K562 (cell line): ENCODE results near the gene IGIP. TPM values are rescaled to one million over a fixed set of nuclear protein-coding genes. Genes with fewer than 3 reads are reported as not detected.

Experiments used
- C11orf30 ChIP-seq: fragments of 450-650 bp; IDR thresholded peaks from 2 replicates; pipeline ENCODE4 v1.6.1; 2016; ENCODE audit warnings: low read depth, mild to moderate bottlenecking
- CREBBP ChIP-seq: IDR thresholded peaks from one replicate; pipeline ENCODE4 v1.6.1; 2012; ENCODE audit warnings: low read depth, mild to moderate bottlenecking, control low read depth, inconsistent platforms, low read length
- GATAD2B ChIP-seq: fragments of 450-650 bp; IDR thresholded peaks from 2 replicates; pipeline ENCODE4 v1.6.1; 2017; ENCODE audit warnings: mild to moderate bottlenecking, borderline replicate concordance
- IFI16 ChIP-seq: fragments of 250-450 bp; sonication (Bioruptor Pico); IDR thresholded peaks from 2 replicates; pipeline ENCODE4 v2.1.2; 2022; ENCODE audit warnings: mild to moderate bottlenecking, inconsistent platforms
- MAFG ChIP-seq: fragments of 450-650 bp; conservative IDR thresholded peaks from 2 replicates; pipeline ENCODE4 v1.6.1; 2016; ENCODE audit warnings: missing genetic modification characterization, missing compliant biosample characterization
- NFE2 ChIP-seq: IDR thresholded peaks from 2 replicates; pipeline ENCODE4 v1.6.1; 2014; ENCODE audit warnings: antibody characterized with exemption, low read depth
- SNIP1 ChIP-seq: fragments of 450-650 bp; IDR thresholded peaks from 2 replicates; pipeline ENCODE4 v1.7.1; 2017; ENCODE audit warnings: low read depth, mild to moderate bottlenecking
- TGIF2 ChIP-seq: sonication (generic); formaldehyde crosslinking; IDR thresholded peaks from 2 replicates; pipeline ENCODE4 v1.8.1; 2022; ENCODE audit warnings: mild to moderate bottlenecking, missing genetic modification reagents, moderate library complexity
- ZNF324 ChIP-seq: fragments of 250-450 bp; sonication (Bioruptor Pico); IDR thresholded peaks from 2 replicates; pipeline ENCODE4 v1.4.0; 2020; ENCODE audit warnings: mild to moderate bottlenecking
- ZNF766 ChIP-seq: fragments of 200-800 bp; sonication (Bioruptor generic); conservative IDR thresholded peaks from 2 replicates; pipeline ENCODE4 v1.6.1; 2016; ENCODE audit warnings: missing genetic modification characterization, missing compliant biosample characterization
- polyA plus RNA-seq, 8 experiments: library from polyadenylated mRNA; depleted of rRNA in 4 of 8; stranded (reverse) in 5 of 8; unstranded in 3 of 8; fragments of >200 nt; fragmentation: Nextera tagmentation in 2 of 8; fragmentation: Illumina TruSeq in 1 of 8; extraction: Ambion mirVana in 2 of 8; extraction: Trizol in 1 of 8; gene quantifications; 2 replicates each; pipeline versions ENCODE4 v1.2.1 to v1.2.3, GENCODE V29; 2011 to 2014; ENCODE audit warnings: inconsistent platforms in 1 of 8, missing spikeins in 1 of 8
- total RNA-seq, 7 experiments: library from RNA; depleted of rRNA in 6 of 7; stranded (reverse); fragments of >200 nt in 6 of 7; fragmentation: Illumina TruSeq in 2 of 7; extraction: Trizol in 2 of 7; gene quantifications; 2 replicates each; pipeline versions ENCODE4 v1.2.1 to v1.2.3, GENCODE V29; 2011 to 2021; ENCODE audit warnings: low replicate concordance in 1 of 7
- TF ChIP-seq, protein P1 (sequence below): fragments of 250-450 bp; sonication (Bioruptor Pico); IDR thresholded peaks from 2 replicates; pipeline ENCODE4 v1.6.1; 2021; ENCODE audit warnings: mild to moderate bottlenecking
- TF ChIP-seq, protein P2 (sequence below): sonication (generic); IDR thresholded peaks from 2 replicates; pipeline ENCODE4 v1.6.1; 2016
- TF ChIP-seq, protein P3 (sequence below): fragments of 250-450 bp; sonication (Bioruptor Pico); IDR thresholded peaks from 2 replicates; pipeline ENCODE4 v1.4.0; 2020; ENCODE audit warnings: mild to moderate bottlenecking, moderate library complexity
- TF ChIP-seq, protein P4 (sequence below): fragments of 250-450 bp; sonication (Bioruptor Pico); IDR thresholded peaks from 2 replicates; pipeline ENCODE4 v1.8.0; 2022; ENCODE audit warnings: moderate library complexity, mild to moderate bottlenecking, inconsistent platforms
- TF ChIP-seq, protein P5 (sequence below), 2 experiments: fragments of 450-650 bp; IDR thresholded peaks; 2 replicates each; pipeline ENCODE4 v1.6.1; 2016; ENCODE audit warnings: mild to moderate bottlenecking in 2 of 2, borderline replicate concordance in 1 of 2, low read depth in 1 of 2, moderate library complexity in 1 of 2

Gene IGIP
- total and polyA plus RNA-seq, 9 of the 15 experiments (the other 6 are each of a cell fraction or from before 2014, with no cell fraction given), result 0.52 to 1.6 (median 1.2) TPM

DNA sequence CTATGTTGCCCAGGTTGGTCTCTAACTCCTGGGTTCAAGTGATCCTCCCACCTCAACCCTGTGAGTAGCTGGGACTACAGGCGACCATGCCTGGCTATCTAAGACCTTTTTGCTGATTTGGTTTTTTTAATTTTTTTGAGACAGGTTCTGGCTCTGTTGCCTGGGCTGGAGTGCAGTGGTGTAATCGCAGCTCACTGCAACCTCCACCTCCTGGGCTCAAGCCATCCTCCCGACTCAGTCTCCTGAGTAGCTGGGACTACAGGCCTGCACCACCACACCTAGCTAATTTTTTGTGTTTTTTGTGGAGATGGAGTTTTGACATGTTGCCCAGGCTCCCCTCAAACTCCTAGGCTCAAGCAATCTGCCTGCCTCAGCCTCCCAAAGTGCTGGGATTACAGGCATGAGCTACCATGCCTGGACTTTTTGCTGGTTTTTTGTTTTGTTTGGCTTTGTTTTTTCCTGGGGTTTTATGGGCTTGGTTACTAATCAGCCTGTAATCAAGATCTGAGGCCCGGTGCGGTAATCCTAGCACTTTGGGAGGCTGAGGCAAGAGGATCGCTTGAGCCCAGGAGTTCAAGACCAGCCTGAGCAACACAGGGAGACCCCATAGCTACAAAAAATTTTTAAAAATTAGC lies 52.9 kb downstream of the IGIP start (continued):
- TF ChIP-seq SNIP1, result no peak
- TF ChIP-seq, protein P1, sequence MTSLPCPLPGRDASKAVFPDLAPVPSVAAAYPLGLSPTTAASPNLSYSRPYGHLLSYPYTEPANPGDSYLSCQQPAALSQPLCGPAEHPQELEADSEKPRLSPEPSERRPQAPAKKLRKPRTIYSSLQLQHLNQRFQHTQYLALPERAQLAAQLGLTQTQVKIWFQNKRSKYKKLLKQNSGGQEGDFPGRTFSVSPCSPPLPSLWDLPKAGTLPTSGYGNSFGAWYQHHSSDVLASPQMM, result no peak
- TF ChIP-seq, protein P2, sequence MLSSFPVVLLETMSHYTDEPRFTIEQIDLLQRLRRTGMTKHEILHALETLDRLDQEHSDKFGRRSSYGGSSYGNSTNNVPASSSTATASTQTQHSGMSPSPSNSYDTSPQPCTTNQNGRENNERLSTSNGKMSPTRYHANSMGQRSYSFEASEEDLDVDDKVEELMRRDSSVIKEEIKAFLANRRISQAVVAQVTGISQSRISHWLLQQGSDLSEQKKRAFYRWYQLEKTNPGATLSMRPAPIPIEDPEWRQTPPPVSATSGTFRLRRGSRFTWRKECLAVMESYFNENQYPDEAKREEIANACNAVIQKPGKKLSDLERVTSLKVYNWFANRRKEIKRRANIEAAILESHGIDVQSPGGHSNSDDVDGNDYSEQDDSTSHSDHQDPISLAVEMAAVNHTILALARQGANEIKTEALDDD, result 0 out of 2 replicates have a peak, but pooled peaks have one; percentile 29
- TF ChIP-seq, protein P3, sequence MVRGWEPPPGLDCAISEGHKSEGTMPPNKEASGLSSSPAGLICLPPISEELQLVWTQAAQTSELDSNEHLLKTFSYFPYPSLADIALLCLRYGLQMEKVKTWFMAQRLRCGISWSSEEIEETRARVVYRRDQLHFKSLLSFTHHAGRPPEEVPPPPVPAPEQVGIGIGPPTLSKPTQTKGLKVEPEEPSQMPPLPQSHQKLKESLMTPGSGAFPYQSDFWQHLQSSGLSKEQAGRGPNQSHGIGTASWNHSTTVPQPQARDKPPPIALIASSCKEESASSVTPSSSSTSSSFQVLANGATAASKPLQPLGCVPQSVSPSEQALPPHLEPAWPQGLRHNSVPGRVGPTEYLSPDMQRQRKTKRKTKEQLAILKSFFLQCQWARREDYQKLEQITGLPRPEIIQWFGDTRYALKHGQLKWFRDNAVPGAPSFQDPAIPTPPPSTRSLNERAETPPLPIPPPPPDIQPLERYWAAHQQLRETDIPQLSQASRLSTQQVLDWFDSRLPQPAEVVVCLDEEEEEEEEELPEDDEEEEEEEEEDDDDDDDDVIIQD, result no peak
- TF ChIP-seq ZNF324 (CRISPR knock-in tag), result no peak
- TF ChIP-seq, protein P4, sequence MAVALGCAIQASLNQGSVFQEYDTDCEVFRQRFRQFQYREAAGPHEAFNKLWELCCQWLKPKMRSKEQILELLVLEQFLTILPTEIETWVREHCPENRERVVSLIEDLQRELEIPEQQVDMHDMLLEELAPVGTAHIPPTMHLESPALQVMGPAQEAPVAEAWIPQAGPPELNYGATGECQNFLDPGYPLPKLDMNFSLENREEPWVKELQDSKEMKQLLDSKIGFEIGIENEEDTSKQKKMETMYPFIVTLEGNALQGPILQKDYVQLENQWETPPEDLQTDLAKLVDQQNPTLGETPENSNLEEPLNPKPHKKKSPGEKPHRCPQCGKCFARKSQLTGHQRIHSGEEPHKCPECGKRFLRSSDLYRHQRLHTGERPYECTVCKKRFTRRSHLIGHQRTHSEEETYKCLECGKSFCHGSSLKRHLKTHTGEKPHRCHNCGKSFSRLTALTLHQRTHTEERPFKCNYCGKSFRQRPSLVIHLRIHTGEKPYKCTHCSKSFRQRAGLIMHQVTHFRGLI (CRISPR knock-in tag), result no peak
- no peak for TF ChIP-seq CREBBP
- TF ChIP-seq C11orf30, result peak; percentile 83
- peak; percentile 55 for TF ChIP-seq MAFG (tag)
- TF ChIP-seq IFI16 (CRISPR knock-in tag), result no peak
- no peak for TF ChIP-seq GATAD2B
- no peak for TF ChIP-seq ZNF766 (CRISPR knock-in tag)
- no peak for TF ChIP-seq NFE2
- no peak for TF ChIP-seq TGIF2
- TF ChIP-seq, protein P5, sequence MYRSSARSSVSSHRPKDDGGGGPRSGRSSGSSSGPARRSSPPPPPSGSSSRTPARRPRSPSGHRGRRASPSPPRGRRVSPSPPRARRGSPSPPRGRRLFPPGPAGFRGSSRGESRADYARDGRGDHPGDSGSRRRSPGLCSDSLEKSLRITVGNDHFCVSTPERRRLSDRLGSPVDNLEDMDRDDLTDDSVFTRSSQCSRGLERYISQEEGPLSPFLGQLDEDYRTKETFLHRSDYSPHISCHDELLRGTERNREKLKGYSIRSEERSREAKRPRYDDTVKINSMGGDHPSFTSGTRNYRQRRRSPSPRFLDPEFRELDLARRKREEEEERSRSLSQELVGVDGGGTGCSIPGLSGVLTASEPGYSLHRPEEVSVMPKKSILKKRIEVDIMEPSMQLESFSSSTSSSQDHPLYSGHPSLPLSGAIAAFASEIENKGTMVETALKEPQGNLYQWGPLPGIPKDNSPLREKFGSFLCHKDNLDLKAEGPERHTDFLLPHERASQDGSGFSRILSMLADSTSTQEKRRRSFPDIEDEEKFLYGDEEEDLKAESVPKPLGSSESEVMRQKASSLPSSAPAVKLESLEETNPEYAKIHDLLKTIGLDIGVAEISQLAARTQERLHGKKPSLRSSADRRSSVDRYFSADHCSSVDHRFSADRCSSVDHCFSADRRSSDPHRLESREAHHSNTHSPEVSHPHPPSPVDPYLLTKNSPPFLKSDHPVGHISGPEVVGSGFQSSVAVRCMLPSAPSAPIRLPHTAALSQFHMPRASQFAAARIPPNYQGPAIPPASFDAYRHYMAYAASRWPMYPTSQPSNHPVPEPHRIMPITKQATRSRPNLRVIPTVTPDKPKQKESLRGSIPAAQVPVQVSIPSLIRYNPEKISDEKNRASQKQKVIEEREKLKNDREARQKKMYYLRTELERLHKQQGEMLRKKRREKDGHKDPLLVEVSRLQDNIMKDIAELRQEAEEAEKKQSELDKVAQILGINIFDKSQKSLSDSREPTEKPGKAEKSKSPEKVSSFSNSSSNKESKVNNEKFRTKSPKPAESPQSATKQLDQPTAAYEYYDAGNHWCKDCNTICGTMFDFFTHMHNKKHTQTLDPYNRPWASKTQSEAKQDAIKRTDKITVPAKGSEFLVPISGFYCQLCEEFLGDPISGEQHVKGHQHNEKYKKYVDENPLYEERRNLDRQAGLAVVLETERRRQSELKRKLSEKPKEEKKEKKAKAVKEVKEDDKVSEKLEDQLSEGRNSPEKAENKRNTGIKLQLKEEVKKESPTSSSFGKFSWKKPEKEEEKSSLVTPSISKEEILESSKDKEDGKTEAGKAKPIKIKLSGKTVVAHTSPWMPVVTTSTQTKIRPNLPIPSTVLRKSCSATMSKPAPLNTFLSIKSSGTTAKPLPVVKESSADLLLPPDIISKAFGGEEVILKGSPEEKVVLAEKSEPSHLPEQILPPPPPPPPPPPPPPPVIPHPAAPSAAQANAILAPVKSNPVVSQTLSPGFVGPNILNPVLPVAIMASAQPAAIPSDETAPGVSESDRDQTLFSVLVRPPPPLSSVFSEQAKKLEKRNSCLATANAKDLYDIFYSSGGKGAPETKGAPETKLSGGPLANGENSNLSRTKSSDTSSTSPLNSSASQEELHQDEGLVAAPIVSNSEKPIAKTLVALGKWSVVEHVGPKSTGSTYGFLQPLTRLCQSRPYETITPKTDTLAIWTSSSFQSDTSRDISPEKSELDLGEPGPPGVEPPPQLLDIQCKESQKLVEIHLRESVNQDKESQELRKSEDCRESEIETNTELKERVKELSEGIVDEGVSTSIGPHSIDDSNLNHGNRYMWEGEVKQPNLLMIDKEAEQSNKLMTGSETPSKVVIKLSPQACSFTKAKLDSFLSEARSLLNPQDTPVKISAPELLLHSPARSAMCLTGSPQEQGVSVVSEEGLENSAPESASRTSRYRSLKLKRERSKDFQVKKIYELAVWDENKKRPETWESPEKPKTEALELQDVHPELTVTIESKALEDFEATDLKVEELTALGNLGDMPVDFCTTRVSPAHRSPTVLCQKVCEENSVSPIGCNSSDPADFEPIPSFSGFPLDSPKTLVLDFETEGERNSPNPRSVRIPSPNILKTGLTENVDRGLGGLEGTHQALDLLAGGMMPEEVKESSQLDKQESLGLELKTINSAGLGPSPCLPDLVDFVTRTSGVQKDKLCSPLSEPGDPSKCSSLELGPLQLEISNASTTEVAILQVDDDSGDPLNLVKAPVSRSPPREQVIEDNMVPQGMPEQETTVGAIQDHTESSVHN (IDR thresholded peaks at IDR 0.05; ENCODE audit: borderline replicate concordance in 1 of 2, low read depth in 1 of 2), result no peak
